K562 (cell line): Measurements from ENCODE around the gene PITRM1. TPM values are rescaled to one million over a fixed set of nuclear protein-coding genes. Genes with fewer than 3 reads are reported as not detected.

Experiments
- ATAC-seq: fragments of 200-7000 bp; cut with Tn5 transposase; 3 replicates; pipeline ENCODE4 v1.9.1; 2020; ENCODE audit warnings: moderate library complexity
- BruUV-seq: library from RNA; stranded (reverse); fragments of 400-500 nt; replicated peaks from 2 replicates; lab custom pipeline; 2021; lab: Mats Ljungman, UMichigan
- CTCF ChIA-PET: fragments of 300-600 bp; formaldehyde crosslinking; extraction: SDS; loops from one replicate; lab custom pipeline; 2021; ENCODE audit warnings: low intra/inter-chr PET ratio; lab: Yijun Ruan, JAX
- POLR2A ChIA-PET: fragments of 300-600, 350-650 bp; sonication (Branson Sonifier 250); formaldehyde crosslinking; extraction: SDS; loops from one replicate; lab custom pipeline; 2021; ENCODE audit warnings: antibody characterized with exemption, inconsistent platforms; lab: Yijun Ruan, JAX
- DNase-seq, 4 experiments: peaks; one replicate each; pipeline versions ENCODE4 v3.0.0 to v3.0.0-alpha.2; 2011 to 2018; ENCODE audit warnings: low spot score in 3 of 4, mixed read lengths in 3 of 4; ENCODE audit errors: extremely low read depth in 1 of 4
- FAIRE-seq: peaks from 2 replicates; lab custom pipeline; 2011; peaks lifted over from hg19 to GRCh38; lab: Jason Lieb, UNC
- H2AFZ ChIP-seq: 2 replicates; pipeline ENCODE4 v1.6.0; 2011; ENCODE audit warnings: low read depth, low read length, control low read depth, inconsistent platforms
- H3K27ac ChIP-seq: fragments of 200-600 bp; 3 replicates; pipeline ENCODE4 v1.8.0; 2011; ENCODE audit warnings: low read depth, mild to moderate bottlenecking, control low read depth, inconsistent platforms, low read length, moderate library complexity, mixed read lengths; ENCODE audit errors: extremely low read depth
- H3K27me3 ChIP-seq, 2 experiments: fragments of 300-600 bp in 1 of 2; 2 replicates in 1 of 2; 3 replicates in 1 of 2; pipeline versions ENCODE4 v1.6.0 to v1.8.0; 2011; ENCODE audit warnings: inconsistent platforms in 2 of 2, low read length in 2 of 2, mild to moderate bottlenecking in 1 of 2, mixed read lengths in 1 of 2, moderate library complexity in 1 of 2; ENCODE audit not compliant: control insufficient read depth in 2 of 2, insufficient read depth in 2 of 2
- H3K36me3 ChIP-seq: fragments of 300-600 bp; 3 replicates; pipeline ENCODE4 v1.8.0; 2011; ENCODE audit warnings: mild to moderate bottlenecking, low read length, inconsistent platforms; ENCODE audit not compliant: control insufficient read depth, insufficient read depth
- H3K4me1 ChIP-seq, 2 experiments: fragments of 200-600 bp in 1 of 2; replicated peaks in 1 of 2; 2 replicates in 1 of 2; 3 replicates in 1 of 2; pipeline versions ENCODE4 v1.5.1 to v1.8.0; 2011; ENCODE audit warnings: inconsistent platforms in 2 of 2, low read length in 2 of 2, mild to moderate bottlenecking in 1 of 2, mixed read lengths in 1 of 2, moderate library complexity in 1 of 2; ENCODE audit not compliant: control insufficient read depth in 2 of 2, insufficient read depth in 2 of 2
- H3K4me2 ChIP-seq: 2 replicates; pipeline ENCODE4 v1.6.1; 2011; ENCODE audit warnings: low read length, control low read depth, inconsistent platforms, mixed read lengths; ENCODE audit not compliant: insufficient read depth
- H3K4me3 ChIP-seq: fragments of 200-600 bp; sonication (generic), shearing (Covaris generic); 2 replicates; pipeline ENCODE4 v1.5.1; 2016; ENCODE audit warnings: control low read depth, inconsistent platforms
- H3K79me2 ChIP-seq: fragments of 200-600 bp; 3 replicates; pipeline ENCODE4 v1.8.0; 2011; ENCODE audit warnings: low read length, inconsistent platforms; ENCODE audit not compliant: control insufficient read depth, insufficient read depth
- H3K9ac ChIP-seq, 2 experiments: 2 replicates each; pipeline versions ENCODE4 v1.6.0 to v1.6.1; 2011; ENCODE audit warnings: low read depth in 2 of 2, low read length in 2 of 2, control low read depth in 1 of 2, inconsistent platforms in 1 of 2, mild to moderate bottlenecking in 1 of 2, mixed read lengths in 1 of 2; ENCODE audit not compliant: insufficient read depth in 1 of 2
- H3K9me1 ChIP-seq: one replicate; pipeline ENCODE4 v1.6.0; 2011; ENCODE audit warnings: inconsistent platforms, mild to moderate bottlenecking, low read length, moderate library complexity; ENCODE audit not compliant: control insufficient read depth, insufficient read depth
- H3K9me3 ChIP-seq: replicated peaks from 2 replicates; pipeline ENCODE4 v1.5.1; 2011; ENCODE audit warnings: low read depth, low read length, inconsistent platforms; ENCODE audit not compliant: control insufficient read depth, insufficient read depth
- H4K20me1 ChIP-seq: replicated peaks from 2 replicates; pipeline ENCODE4 v1.6.1; 2011; ENCODE audit warnings: low read length, inconsistent platforms, mixed read lengths; ENCODE audit not compliant: control insufficient read depth, insufficient read depth
- ETS2 ChIP-seq: IDR thresholded peaks from 2 replicates; pipeline ENCODE4 v1.6.1; 2016; ENCODE audit warnings: borderline replicate concordance, missing genetic modification characterization, mild to moderate bottlenecking, moderate library complexity, missing compliant biosample characterization; ENCODE audit not compliant: poor library complexity, severe bottlenecking
- EWSR1 ChIP-seq: fragments of 450-650 bp; IDR thresholded peaks from 2 replicates; pipeline ENCODE4 v1.6.1; 2018; ENCODE audit warnings: borderline replicate concordance, mild to moderate bottlenecking, low read depth, moderate library complexity; ENCODE audit not compliant: partially characterized antibody
- HIVEP1 ChIP-seq: fragments of 250-450 bp; sonication (Bioruptor Pico); IDR thresholded peaks from 2 replicates; pipeline ENCODE4 v1.4.0; 2020; ENCODE audit warnings: mild to moderate bottlenecking
- HNRNPK ChIP-seq: fragments of 200-400 bp; formaldehyde crosslinking; IDR thresholded peaks from one replicate; pipeline ENCODE4 v1.6.1; 2018; ENCODE audit warnings: mild to moderate bottlenecking, low read depth, low read length; ENCODE audit not compliant: poor library complexity, severe bottlenecking
- NCOA2 ChIP-seq, 2 experiments: fragments of 450-650 bp; IDR thresholded peaks; 2 replicates each; pipeline ENCODE4 v1.6.1; 2018; ENCODE audit warnings: mild to moderate bottlenecking in 2 of 2, moderate library complexity in 1 of 2; ENCODE audit not compliant: partially characterized antibody in 2 of 2
- NR1H2 ChIP-seq: sonication (generic); formaldehyde crosslinking; IDR thresholded peaks from 2 replicates; pipeline ENCODE4 v1.4.0; 2020; ENCODE audit warnings: mild to moderate bottlenecking, missing genetic modification reagents
- POLR2AphosphoS5 ChIP-seq: IDR thresholded peaks from 2 replicates; pipeline ENCODE4 v1.6.1; 2011; ENCODE audit warnings: mild to moderate bottlenecking, low read depth, low read length, moderate library complexity; ENCODE audit not compliant: control insufficient read depth, insufficient read depth
- POLR2G ChIP-seq: fragments of 200-400 bp; formaldehyde crosslinking; IDR thresholded peaks from 2 replicates; pipeline ENCODE4 v1.6.1; 2017; ENCODE audit warnings: low read depth, mild to moderate bottlenecking, antibody characterized with exemption, low read length, moderate library complexity
- RBM14 ChIP-seq: fragments of 200-400 bp; formaldehyde crosslinking; IDR thresholded peaks from 2 replicates; pipeline ENCODE4 v1.6.1; 2018; ENCODE audit warnings: low read depth, mild to moderate bottlenecking, low read length, moderate library complexity, borderline replicate concordance; ENCODE audit not compliant: insufficient read depth
- RBM22 ChIP-seq: fragments of 200-400 bp; formaldehyde crosslinking; IDR thresholded peaks from 2 replicates; pipeline ENCODE4 v1.6.1; 2018; ENCODE audit warnings: low read length, low read depth; ENCODE audit not compliant: poor library complexity, severe bottlenecking
- SETDB1 ChIP-seq: IDR thresholded peaks from one replicate; pipeline ENCODE4 v1.6.1; 2012; ENCODE audit warnings: low read length, control low read depth, inconsistent platforms
- SREBF1 ChIP-seq: fragments of 150-350 bp; IDR thresholded peaks from 2 replicates; pipeline ENCODE4 v1.6.1; 2014; ENCODE audit warnings: antibody characterized with exemption, low read depth, low read length, borderline replicate concordance
- TARDBP ChIP-seq: fragments of 450-650 bp; IDR thresholded peaks from 2 replicates; pipeline ENCODE4 v1.6.1; 2016
- ZBTB1 ChIP-seq: sonication (generic); formaldehyde crosslinking; IDR thresholded peaks from 2 replicates; pipeline ENCODE4 v1.8.1; 2023; ENCODE audit warnings: missing genetic modification reagents, low read depth, mild to moderate bottlenecking, borderline replicate concordance
- ZFP30 ChIP-seq: fragments of 250-450 bp; sonication (Bioruptor Pico); IDR thresholded peaks from 2 replicates; pipeline ENCODE4 v1.8.0; 2022; ENCODE audit warnings: moderate library complexity, mild to moderate bottlenecking, inconsistent platforms, borderline replicate concordance
- ZNF324 ChIP-seq: fragments of 250-450 bp; sonication (Bioruptor Pico); IDR thresholded peaks from 2 replicates; pipeline ENCODE4 v1.4.0; 2020; ENCODE audit warnings: mild to moderate bottlenecking
- ZNF384 ChIP-seq: IDR thresholded peaks from 2 replicates; pipeline ENCODE4 v1.6.1; 2012; ENCODE audit warnings: low read depth, low read length, improper control_type of control experiment
- WGBS: fragments of 100-300 bp; shearing (Covaris generic); methylation state at CpG from one replicate; pipeline ENCODE4 v1.1.6; 2016; ENCODE audit warnings: low coverage, mixed read lengths; ENCODE audit not compliant: insufficient coverage; ENCODE audit errors: missing lambda C conversion rate; 5-methylcytosine and 5-hydroxymethylcytosine counted together
- in situ Hi-C: fragments of 300-500 bp; cut with MboI; formaldehyde crosslinking; loops from 4 replicates; pipeline ENCODE4 v1.15.0; 2018; ENCODE audit warnings: inconsistent platforms, mixed read lengths
- intact Hi-C: fragments of 100-400 bp; cut with micrococcal nuclease; formaldehyde crosslinking; loops from 2 replicates; pipeline ENCODE4 v1.14.2; 2022
- polyA plus RNA-seq, 8 experiments: library from polyadenylated mRNA; depleted of rRNA in 4 of 8; stranded (reverse) in 5 of 8; unstranded in 3 of 8; fragments of >200 nt; fragmentation: Nextera tagmentation in 2 of 8; fragmentation: Illumina TruSeq in 1 of 8; extraction: Ambion mirVana in 2 of 8; extraction: Trizol in 1 of 8; gene quantifications; 2 replicates each; pipeline versions ENCODE4 v1.2.1 to v1.2.3, GENCODE V29; 2011 to 2014; ENCODE audit warnings: inconsistent platforms in 1 of 8, missing spikeins in 1 of 8
- total RNA-seq, 7 experiments: library from RNA; depleted of rRNA in 6 of 7; stranded (reverse); fragments of >200 nt in 6 of 7; fragmentation: Illumina TruSeq in 2 of 7; extraction: Trizol in 2 of 7; gene quantifications; 2 replicates each; pipeline versions ENCODE4 v1.2.1 to v1.2.3, GENCODE V29; 2011 to 2021; ENCODE audit warnings: low replicate concordance in 1 of 7

PITRM1 gene
- total and polyA plus RNA-seq, 9 of the 15 experiments (the other 6 are each of a cell fraction or from before 2014, with no cell fraction given): 21.1 to 70.4 (median 39.7) TPM

DNA sequence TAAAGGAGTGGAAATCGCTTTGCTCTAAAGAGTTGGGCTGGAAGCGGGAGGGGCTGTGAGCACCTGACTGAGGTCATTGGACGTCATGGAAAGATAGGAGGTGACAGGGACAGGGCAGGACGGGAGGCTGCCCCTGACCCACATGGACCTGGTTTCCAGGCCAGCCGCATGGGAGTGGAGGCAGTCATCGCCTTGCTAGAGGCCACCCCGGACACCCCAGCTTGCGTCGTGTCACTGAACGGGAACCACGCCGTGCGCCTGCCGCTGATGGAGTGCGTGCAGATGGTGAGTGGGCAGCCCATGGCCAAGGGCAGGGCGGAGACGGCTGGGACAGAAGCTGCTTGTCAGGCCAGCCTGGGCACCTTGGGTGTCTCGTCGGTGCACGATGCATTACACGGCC lies 63.4 kb downstream of the PITRM1 start:
- no peaks in the 10 kb centered on the region for H3K9me3 ChIP-seq
- H3K27me3 ChIP-seq: no peaks in the 10 kb centered on the region
- H3K9me1 ChIP-seq: no peaks in the 10 kb centered on the region
- no peak overlapping the region for H3K27ac ChIP-seq
- WGBS: 97% methylated on average over 21 of the region's 21 CpGs
- no peaks in the 10 kb centered on the region for H4K20me1 ChIP-seq
- BruUV-seq: no TSS peak
- TF ChIP-seq TARDBP (no peak), EWSR1 (no peak), ZNF324 (CRISPR knock-in tag) (no peak), ZFP30 (CRISPR knock-in tag) (no peak), POLR2G (peak; percentile 59), POLR2AphosphoS5 (no peak), ZNF384 (no peak), HNRNPK (no peak), RBM14 (no peak), NCOA2 (IDR thresholded peaks at IDR 0.05; ENCODE audit: partially characterized antibody in 2 of 2) (no peak), ETS2 (tag) (no peak), SREBF1 (no peak), NR1H2 (no peak), SETDB1 (no peak), HIVEP1 (CRISPR knock-in tag) (no peak), ZBTB1 (CRISPR knock-in tag) (no peak), RBM22 (peak; percentile 41)
- H2AFZ ChIP-seq: no peak overlapping the region
- intact Hi-C loops (no loop called here), in situ Hi-C loops (no loop called here)
- no peak overlapping the region for H3K4me2 ChIP-seq
- DNase-seq: no peak
- no peaks in the 10 kb centered on the region for H3K79me2 ChIP-seq
- no peak for ATAC-seq
- ChIA-PET POLR2A (interaction anchor here (1.2 kb wide), 1 partner anchor 16 kb away, joined by 3 read pairs; no protein-coding TSS in a partner anchor), CTCF (no interaction called here)
- FAIRE-seq: no peak
- peaks cover 83% of the 10 kb centered on the region for H3K36me3 ChIP-seq
- no peak overlapping the region for H3K4me3 ChIP-seq
- no peak overlapping the region for H3K9ac ChIP-seq
- no peaks in the 10 kb centered on the region for H3K4me1 ChIP-seq
